GM21360 (cell line): ENCODE results near the gene EIF4G3.

ENCODE experiments used
- ATAC-seq: cut with Tn5 transposase; IDR thresholded peaks from one replicate; pipeline ENCODE4 v1.9.1; 2021; ENCODE audit warnings: mild to moderate bottlenecking, moderate library complexity; ENCODE audit not compliant: unreplicated experiment

Gene EIF4G3

GRCh38 chr1:20771780-20772179, 404.9 kb downstream of the EIF4G3 start:
- no peak for ATAC-seq

GRCh38 chr1:20770314-20771087, 406.2 kb downstream of the EIF4G3 start:
- no peak for ATAC-seq

GRCh38 chr1:20767271-20767670, 409.4 kb downstream of the EIF4G3 start:
- ATAC-seq = no peak

- ATAC-seq = no peak
Observed at GRCh38 chr1:20763417-20763816, 413.3 kb downstream of the EIF4G3 start.

GRCh38 chr1:20760322-20760721, 416.4 kb downstream of the EIF4G3 start:
- no peak for ATAC-seq
